ENCODE results near the gene F8.

F8 gene

DNA sequence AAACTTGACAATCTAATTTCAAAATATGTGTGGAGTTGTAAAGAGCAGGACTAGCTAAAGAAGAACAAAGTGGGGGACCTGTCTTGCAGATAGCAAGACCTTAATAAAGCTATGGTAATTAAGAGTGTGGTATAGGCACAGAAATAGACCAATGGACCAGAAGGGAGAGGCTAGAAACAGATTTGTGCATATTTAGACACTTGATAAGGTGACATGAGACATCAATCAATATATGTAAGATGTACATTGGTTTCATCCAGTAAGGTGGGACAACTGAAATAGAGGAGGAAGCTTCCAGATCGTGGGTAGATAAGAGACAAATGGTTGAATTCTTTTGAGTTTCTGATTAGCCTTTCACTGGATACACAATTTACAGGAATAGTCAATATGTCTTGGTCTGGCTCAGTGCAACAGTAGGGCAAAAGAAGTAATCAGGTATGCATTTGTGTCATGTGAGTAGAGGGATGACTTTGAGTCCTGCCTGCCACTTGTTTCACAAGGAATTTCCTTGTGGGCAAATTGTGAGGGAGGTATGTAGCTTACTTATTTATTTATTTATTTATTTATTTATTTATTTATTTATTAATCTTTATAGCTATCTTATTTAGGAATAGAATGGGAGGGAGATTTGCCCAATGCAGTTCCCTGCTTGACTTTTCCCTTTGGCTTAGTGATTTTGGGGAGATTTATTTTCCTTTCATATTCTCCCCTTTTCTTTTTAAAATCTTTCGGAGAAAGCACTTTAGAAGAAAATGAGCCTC, 210.0 kb downstream of the F8 start:
- DNase-seq = no peak

DNA sequence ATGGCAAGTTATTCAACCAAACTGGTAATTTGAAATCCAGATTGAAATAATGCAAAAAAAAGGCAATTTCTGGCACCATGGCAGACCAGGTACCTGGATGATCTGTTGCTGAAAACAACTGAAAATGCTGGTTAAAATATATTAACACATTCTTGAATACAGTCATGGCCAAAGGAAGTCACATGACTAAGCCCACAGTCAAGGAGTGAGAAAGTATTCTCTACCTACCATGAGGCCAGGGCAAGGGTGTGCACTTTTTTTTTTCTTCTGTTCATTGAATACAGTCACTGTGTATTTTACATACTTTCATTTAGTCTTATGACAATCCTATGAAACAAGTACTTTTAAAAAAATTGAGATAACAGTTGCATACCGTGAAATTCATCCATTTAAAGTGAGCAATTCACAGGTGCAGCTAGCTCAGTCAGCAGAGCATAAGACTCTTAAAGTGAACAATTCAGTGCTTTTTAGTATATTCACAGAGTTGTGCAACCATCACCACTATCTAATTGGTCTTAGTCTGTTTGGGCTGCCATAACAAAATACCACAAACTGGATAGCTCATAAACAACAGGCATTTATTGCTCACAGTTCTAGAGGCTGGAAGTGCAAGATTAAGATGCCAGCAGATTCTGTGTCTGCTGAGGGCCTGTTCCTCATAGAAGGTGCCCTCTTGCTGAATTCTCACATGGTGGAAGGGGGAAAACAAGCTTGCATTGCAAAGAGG, 212.4 kb downstream of the F8 start:
- DNase-seq = no peak

DNA sequence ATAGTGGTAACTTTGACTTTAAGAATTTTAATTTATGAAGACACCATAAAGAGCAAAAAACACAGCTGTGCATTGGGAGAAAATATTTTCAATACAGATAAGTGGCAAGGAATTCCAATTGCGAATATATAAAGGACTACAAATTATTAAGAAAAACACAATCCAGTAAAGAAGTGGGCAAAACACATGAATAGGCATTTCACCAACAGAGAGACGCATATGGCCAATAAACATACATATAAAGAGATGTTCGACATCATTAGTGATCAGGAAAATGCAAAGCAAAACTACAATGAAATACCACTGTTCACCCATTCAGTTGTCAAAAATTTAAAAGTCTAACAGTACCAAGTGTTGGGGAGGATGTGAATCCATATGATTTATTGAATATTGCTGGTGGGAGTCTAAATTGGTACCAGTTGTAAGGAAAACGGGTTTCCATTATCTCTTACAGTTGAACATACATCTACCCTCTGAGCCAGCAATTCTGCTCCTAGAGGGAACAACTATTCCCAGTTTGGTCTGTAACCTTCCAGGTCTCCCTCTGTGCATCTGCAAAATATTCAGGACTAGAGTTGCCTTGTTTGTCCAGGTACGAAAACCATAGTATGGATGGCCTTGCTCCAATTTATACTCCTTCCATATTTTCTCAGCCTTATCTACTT, 215.6 kb downstream of the F8 start:
- DNase-seq = no peak

DNA sequence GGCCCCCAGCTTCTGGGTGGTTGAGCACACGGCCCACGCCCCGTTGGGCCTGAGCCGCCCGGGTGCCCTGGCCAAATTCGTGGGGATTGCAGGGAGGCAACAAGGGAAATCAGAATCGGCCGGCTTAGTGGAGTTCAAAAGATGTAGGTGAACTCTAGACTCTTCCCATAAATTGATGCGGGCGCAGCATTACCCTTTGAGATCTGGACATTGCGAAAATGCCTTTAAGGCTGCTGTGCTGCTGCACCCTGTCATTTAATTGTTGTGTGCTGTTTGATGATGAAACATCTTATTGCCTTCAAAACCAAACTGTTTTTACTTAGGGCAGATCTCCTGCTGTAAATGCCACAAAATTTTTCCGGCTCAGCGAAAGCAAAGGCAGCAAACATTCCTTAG, 216.8 kb downstream of the F8 start:
- DNase-seq = no peak

DNA sequence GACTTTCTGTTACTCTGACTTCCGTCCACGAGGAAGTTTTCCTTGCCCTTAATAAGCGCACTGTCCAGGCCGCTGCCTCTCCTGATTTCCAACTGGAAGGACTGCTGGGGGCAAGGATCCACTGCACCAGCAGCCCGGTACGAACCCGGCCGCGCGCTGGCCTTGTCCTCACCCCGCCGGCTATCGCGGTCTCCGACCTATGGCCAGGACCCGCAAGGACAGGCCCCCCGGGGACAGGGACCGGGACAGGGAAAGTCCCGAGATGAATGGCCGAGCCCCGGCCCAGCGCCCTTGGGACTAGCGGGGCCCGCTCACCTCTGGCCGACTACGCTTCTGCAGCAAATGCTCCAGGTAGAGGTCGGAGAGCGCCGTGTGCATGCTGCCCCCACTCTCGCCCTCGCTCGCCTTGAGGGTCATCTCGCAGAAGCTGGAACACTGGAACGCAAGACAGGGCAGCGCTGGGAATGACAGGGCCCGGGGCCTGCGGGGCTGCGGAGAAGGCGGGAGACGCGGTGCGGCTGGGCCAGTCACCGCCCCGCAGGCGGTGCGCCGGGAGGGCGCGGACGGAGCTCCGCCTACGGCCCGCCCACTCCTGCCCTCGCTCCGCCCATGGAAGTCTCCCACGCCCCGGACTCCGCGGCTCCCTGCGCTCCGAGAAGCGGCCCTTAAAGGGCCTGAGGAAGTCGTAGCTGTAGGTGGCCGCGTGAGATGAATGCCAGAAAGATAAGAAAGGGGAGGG, 217.4 kb downstream of the F8 start, which contains the start of gene MPP1:
Gene MPP1, minus strand, starts transcription at position 529 of the 739 bp plus-strand sequence. Its CDS starts 112 bp downstream, at position 417.
- DNase-seq = peak; percentile 13

DNA sequence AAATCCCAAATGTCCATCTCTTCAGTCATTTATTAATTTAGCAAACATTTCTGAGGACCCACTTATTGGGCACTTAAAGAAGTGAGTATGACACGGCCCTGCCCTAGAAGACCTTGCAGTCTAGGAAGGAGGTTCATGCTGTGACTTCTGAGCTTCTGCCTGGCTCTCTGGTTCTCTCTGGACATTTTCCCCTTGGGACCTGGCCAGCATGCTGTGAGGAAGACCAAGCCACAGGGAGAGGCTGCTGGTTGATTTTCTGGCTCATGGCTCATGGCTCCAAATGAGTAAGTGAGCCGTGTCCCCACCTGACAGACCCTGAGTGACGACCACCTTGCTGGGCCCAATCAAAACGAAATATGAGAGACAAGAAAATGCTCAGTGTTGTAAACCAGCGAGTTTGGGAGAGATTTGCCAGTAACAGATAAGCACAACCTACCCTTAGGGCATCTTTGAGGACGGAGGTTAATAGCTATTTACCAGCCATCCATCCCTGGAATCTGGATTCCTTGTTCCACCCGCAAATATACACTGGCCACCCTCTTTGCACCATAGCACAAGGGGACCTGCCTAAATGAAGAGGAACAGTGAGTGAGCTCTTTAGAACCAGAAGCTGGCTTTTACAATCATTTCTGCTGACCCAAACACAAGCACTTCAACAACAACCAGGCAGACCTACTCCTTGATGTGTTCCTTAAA, 218.1 kb downstream of the F8 start:
- DNase-seq = no peak

DNA sequence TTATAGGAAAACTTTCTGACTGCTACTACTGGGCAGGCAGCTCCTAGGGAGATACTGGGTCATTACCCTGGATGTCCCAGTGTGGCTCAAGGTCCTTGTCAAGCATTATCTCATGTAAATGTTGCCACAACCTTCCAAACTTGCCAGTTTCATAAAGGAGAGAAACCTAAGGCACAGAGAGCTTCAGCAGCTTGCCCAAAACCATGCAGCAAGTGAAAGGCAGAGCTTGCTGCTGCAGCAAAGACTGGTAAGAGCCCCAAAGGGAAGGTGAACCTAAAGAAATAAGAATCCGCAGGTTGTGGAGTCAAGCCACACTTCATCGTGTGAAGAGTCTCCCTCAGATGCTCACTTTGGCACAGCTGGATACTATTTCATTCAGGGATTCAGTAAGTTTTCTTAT, 219.6 kb downstream of the F8 start:
- DNase-seq = no peak

DNA sequence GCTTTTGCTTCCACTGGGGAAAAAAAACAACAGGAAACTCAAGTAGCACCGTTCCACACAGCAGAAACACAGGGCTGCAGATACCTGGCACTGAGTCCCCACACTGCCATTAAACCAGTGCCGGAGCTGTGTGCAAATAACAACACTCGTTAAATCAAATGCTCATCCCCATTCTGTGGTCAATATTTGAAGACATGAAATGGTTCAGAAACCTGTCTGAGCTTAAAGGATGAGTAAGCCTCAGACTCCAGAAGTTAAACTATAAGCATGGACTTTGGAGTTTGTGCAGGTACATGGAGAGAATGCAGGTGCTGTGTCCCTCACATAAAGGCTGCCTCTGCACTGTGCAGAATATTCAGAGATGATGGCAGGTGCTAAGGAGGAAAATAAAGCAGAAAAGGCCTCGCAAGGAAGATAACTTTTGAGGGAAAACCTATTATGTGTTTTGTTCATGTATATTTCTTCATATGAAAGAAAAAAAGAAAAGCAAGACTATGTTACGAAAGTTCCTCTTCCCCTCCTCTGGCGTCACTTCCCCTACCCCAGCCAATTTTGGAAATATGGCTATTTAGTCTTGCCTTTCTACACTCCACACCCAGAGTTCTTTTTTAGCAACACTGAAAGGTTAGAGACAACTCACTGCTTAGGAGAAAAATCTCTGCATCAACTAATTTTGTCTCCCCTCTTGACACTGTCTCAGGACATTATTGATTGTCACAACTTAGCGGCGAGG, 221.9 kb downstream of the F8 start:
- no peak for DNase-seq

DNA sequence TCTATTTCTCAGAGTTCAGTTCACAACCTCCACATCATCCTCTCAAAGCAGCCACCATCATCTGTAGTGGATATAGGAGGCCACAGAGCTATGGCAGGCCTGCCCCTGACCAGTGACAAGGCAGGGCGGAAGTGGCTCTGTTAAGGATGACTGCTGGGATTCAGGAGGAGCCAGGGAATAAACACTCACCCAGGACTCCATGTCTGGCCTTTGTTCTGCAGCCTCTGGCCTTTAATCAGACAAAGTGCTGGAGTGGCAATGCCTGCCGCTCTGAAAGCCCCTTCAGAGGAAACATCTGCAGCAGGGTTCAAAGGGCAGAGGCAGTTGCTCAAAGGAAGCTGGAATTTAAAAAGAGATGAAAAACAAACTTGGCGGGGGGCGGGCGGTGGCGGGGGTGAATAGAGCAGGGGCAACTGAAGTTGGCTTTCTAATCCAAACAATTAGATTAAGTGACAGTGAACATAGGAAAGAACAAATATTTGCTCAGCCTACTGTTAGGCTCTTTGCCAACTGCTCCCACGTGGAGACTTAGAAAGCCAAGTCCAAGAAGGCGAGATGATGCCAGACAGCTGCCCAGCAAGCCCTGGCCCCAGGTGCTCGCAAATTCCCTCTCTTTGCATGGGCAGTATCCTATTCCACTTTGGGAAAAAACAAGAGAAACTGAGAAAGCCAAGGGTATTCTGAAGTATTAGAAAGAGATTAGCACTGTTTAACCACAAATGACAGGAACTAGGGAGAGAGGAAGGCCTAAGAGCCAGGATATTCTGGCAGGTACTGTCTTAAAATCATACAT, 222.8 kb downstream of the F8 start:
- DNase-seq = no peak

DNA sequence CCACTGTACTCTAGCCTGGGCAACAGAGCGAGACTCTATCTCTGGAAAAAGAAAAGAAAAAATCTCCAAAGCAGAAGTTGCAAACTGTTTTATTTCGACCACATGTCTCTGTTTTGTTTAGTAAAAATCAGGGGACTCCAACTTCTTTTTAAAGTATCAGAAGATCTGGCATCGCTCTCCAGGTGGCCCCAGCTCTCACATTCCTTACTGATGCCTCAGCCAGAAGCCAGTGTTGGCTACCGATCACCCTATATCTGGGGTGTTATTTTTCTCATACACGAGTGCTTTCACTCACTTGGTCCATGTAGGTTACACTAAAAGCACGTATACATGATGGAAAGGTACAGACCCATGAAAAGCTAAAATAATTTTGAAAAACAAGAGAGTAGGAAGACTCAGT, 225.5 kb downstream of the F8 start:
- no peak for DNase-seq

DNA sequence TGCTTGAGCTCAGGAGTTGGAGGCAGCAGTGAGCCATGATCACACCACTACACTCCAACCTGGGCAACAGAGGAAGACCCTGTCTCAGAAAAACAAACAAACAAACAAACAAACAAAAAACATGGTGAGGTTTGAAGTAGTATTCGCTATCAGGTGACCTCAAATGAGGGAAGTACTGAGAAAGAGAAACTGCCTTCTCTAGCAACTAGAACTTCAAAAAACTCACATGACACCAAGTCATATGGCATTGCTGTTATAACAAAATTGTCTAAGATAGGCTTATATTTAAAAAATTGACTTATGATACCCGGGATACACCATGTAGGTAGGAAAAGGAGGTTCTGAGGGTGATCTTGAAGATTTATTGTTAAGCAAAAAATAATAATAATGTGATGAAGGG, 227.5 kb downstream of the F8 start:
- no peak for DNase-seq

DNA sequence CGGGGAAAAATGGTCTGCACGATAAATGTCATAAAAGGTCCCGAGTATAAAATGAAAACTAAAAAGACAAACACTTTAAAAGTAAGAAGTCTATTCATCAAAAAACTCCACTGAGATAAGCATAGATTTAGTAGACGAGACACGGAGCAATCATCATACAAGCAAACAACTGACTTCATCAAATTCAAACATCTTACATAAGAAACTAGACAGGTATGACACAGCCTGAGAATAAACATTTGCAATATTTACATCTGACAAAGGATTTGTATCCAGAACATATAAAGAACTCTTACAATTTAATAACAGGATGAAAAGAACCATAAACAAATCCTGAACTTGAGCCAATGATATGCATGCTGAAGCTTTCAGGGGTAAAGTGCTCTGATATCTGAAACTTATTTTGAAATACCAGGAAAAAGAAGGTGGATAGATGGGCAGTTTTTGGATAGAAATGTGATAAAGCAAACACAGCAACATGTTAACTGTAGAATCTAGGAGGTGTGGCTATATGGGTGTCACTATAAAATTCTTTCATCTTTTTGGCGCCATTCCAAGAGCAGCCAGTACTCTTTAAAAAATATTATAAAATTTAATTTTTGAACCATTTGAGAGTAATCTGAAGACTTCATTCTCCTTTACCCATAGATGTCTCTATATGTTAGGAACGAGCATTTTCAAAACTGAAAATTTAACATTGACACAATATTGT, 229.3 kb downstream of the F8 start:
- DNase-seq = no peak

DNA sequence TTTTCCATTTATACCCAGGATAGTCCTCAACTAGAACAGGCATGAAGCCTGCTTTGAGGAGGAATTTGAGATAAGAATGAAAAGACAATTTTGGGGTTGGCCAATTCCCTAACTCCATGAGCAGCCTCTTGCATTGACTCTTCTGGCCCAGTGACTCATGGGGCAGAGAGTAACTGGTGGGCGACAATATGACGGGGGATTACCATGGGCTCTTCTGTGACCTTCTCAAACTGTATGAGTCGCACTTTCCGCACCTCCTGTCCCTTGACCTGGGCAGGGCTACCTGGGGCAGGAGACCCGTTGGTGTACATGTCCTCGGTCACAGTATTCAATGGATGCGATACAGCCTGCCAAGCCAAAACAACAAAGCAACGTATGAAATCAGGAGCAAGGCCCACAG, 230.6 kb downstream of the F8 start:
- no peak for DNase-seq

DNA sequence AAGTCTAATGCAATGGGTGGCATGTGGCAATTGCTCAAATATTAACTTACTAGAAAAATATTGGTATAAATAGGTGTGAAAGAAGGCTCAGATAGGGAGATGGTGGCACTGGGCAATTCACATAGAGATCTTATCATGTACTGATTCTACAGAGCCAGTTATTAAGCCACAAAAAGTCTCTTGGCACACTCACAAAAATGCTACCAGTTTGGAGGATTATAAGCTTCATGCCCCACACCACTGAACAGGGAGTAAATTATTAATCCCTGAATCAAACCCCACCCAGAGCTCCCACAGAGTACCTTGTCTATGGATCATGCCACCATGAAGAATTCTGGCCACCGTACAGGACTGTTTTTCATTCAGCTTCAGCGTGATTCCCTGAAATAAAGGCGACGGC, 231.1 kb downstream of the F8 start:
- DNase-seq = no peak

All from KG1 (cell line).